SK-N-DZ (cell line): Measurements from ENCODE around the gene YAP1.

Experiments
- DNase-seq: peaks from one replicate; pipeline ENCODE4 v3.0.0-alpha.2; 2015; ENCODE audit warnings: low spot score

YAP1 gene

GRCh38 chr11:102276362-102276761 is 166.1 kb downstream of the YAP1 start:
- no peak for DNase-seq

- no peak for DNase-seq
Observed at GRCh38 chr11:102276783-102277182, 166.5 kb downstream of the YAP1 start.

GRCh38 chr11:102279641-102280170 is 169.5 kb downstream of the YAP1 start:
- DNase-seq: no peak

DNA sequence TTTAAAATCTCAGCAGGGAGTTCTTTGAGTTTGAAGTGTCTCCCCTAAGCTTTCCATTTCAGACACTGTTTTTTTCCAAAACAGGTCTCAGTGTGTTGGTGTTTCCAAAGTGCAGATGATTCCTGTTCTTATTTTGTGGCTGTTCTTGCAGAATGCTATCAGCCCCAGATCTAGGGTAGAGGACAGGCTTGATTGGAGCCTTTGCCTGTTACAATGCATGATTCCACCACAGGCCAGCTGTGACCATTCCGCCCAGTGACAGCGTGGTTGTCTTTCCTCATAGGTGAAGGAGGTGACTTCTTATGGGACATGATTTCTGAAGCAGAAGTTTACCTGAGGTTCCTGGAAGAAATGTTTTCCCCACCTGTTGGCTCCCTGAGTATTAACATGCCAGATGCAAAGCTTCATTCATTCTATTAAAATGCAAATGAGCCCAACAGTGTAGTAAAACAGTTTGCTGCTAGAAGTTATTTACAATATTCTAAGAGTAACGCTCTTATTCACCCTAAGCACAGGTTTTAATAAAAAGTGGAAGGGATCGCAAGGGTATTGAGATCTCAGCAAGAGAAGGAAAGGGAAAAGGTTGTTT is 170.1 kb downstream of the YAP1 start:
- no peak for DNase-seq
